GM23338 (cell line): ENCODE results near the gene CACNA2D3. TPM values are rescaled to one million over a fixed set of nuclear protein-coding genes. Genes with fewer than 3 reads are reported as not detected.

Source experiments
- ATAC-seq: fragments of 200-7000 bp; cut with Tn5 transposase; 3 replicates; pipeline ENCODE4 v1.9.1; 2020
- DNase-seq: peaks from one replicate; pipeline ENCODE4 v3.0.0-alpha.2; 2015; ENCODE audit warnings: low spot score
- H2AFZ ChIP-seq: fragments of 200-600 bp; sonication (generic); 2 replicates; pipeline ENCODE4 v1.8.0; 2016; ENCODE audit warnings: antibody characterized with exemption, mild to moderate bottlenecking, moderate library complexity
- H3F3A ChIP-seq: fragments of 200-600 bp; sonication (generic); replicated peaks from 2 replicates; pipeline ENCODE4 v1.8.0; 2017; ENCODE audit warnings: antibody characterized with exemption, mixed run types, low read depth
- H3K27ac ChIP-seq: fragments of 200-600 bp; sonication (generic); 2 replicates; pipeline ENCODE4 v1.6.1; 2016; ENCODE audit warnings: low read depth
- H3K27me3 ChIP-seq: fragments of 200-600 bp; sonication (generic); 2 replicates; pipeline ENCODE4 v1.8.0; 2016; ENCODE audit warnings: mild to moderate bottlenecking, mixed run types, moderate library complexity; ENCODE audit not compliant: insufficient read depth
- H3K36me3 ChIP-seq: fragments of 200-600 bp; sonication (generic); 2 replicates; pipeline ENCODE4 v1.8.0; 2016; ENCODE audit warnings: mild to moderate bottlenecking; ENCODE audit not compliant: insufficient read depth
- H3K4me1 ChIP-seq: fragments of 200-600 bp; sonication (generic); 2 replicates; pipeline ENCODE4 v1.8.0; 2016; ENCODE audit warnings: mild to moderate bottlenecking, moderate library complexity; ENCODE audit not compliant: insufficient read depth
- H3K4me2 ChIP-seq: fragments of 200-600 bp; sonication (generic); 2 replicates; pipeline ENCODE4 v1.7.1; 2017; ENCODE audit warnings: mixed run types
- H3K4me3 ChIP-seq: fragments of 200-600 bp; sonication (generic); 2 replicates; pipeline ENCODE4 v1.6.1; 2016; ENCODE audit warnings: mixed run types
- H3K79me2 ChIP-seq: fragments of 200-600 bp; sonication (generic); replicated peaks from 2 replicates; pipeline ENCODE4 v1.8.0; 2017; ENCODE audit warnings: mild to moderate bottlenecking; ENCODE audit not compliant: insufficient read depth
- H3K9me2 ChIP-seq: fragments of 200-600 bp; sonication (generic); 2 replicates; pipeline ENCODE4 v1.8.0; 2017; ENCODE audit not compliant: insufficient read depth
- H4K20me1 ChIP-seq: fragments of 200-600 bp; sonication (generic); replicated peaks from 2 replicates; pipeline ENCODE4 v1.8.0; 2017; ENCODE audit warnings: mild to moderate bottlenecking; ENCODE audit not compliant: insufficient read depth
- H3K27ac Mint-ChIP-seq: 2 replicates; pipeline ENCODE4 v1.8.0; 2020; ENCODE audit warnings: inconsistent platforms, mild to moderate bottlenecking, moderate library complexity, mixed read lengths
- H3K27me3 Mint-ChIP-seq: 3 replicates; pipeline ENCODE4 v1.8.0; 2022; ENCODE audit warnings: low read depth, mild to moderate bottlenecking, moderate library complexity, mixed read lengths, inconsistent platforms; ENCODE audit not compliant: insufficient read depth, poor library complexity
- H3K36me3 Mint-ChIP-seq: 3 replicates; pipeline ENCODE4 v1.8.0; 2021; ENCODE audit warnings: low read depth, mild to moderate bottlenecking, inconsistent platforms, moderate library complexity, mixed read lengths
- H3K4me1 Mint-ChIP-seq: 3 replicates; pipeline ENCODE4 v1.8.0; 2020; ENCODE audit warnings: mild to moderate bottlenecking, inconsistent platforms, mixed read lengths
- H3K4me3 Mint-ChIP-seq: 3 replicates; pipeline ENCODE4 v1.8.0; 2021; ENCODE audit warnings: moderate library complexity, mild to moderate bottlenecking, inconsistent platforms, mixed read lengths
- H3K9me3 Mint-ChIP-seq: 3 replicates; pipeline ENCODE4 v1.8.0; 2020; ENCODE audit warnings: moderate library complexity, mild to moderate bottlenecking, inconsistent platforms, mixed read lengths
- CREB1 ChIP-seq: fragments of 250-450 bp; sonication (Bioruptor Pico); IDR thresholded peaks from 2 replicates; pipeline ENCODE4 v1.5.0; 2020; ENCODE audit warnings: low read depth, mild to moderate bottlenecking, moderate library complexity
- CTCF ChIP-seq, 2 experiments: fragments of 200-600 bp in 1 of 2; sonication (generic) in 1 of 2; conservative IDR thresholded peaks; 2 replicates each; pipeline versions ENCODE4 v1.5.1 to v1.6.1; 2016 to 2017; ENCODE audit warnings: antibody characterized with exemption in 2 of 2, low read depth in 2 of 2, mild to moderate bottlenecking in 2 of 2, moderate library complexity in 1 of 2
- ETS1 ChIP-seq: IDR thresholded peaks from 2 replicates; pipeline ENCODE4 v1.6.1; 2016; ENCODE audit warnings: antibody characterized with exemption
- EZH2 ChIP-seq: fragments of 200-600 bp; sonication (generic); IDR thresholded peaks from one replicate; pipeline ENCODE4 v1.8.0; 2017; ENCODE audit warnings: antibody characterized with exemption, mild to moderate bottlenecking, low read depth; ENCODE audit not compliant: unreplicated experiment
- EZH2phosphoT487 ChIP-seq: fragments of 200-600 bp; sonication (generic); IDR thresholded peaks from one replicate; pipeline ENCODE4 v1.8.1; 2018; ENCODE audit warnings: antibody characterized with exemption; ENCODE audit not compliant: unreplicated experiment
- JUNB ChIP-seq: IDR thresholded peaks from one replicate; pipeline ENCODE4 v1.6.1; 2016; ENCODE audit warnings: antibody characterized with exemption; ENCODE audit not compliant: unreplicated experiment
- NANOG ChIP-seq: IDR thresholded peaks from 2 replicates; pipeline ENCODE4 v1.6.1; 2016; ENCODE audit warnings: antibody characterized with exemption, borderline replicate concordance
- POLR2AphosphoS5 ChIP-seq: IDR thresholded peaks from 2 replicates; pipeline ENCODE4 v1.6.1; 2016; ENCODE audit warnings: antibody characterized with exemption, low read depth
- STAT1 ChIP-seq: IDR thresholded peaks from one replicate; pipeline ENCODE4 v1.6.1; 2016; ENCODE audit warnings: antibody characterized with exemption; ENCODE audit not compliant: unreplicated experiment
- ZNF114 ChIP-seq: fragments of 250-450 bp; sonication (Bioruptor Pico); IDR thresholded peaks from 2 replicates; pipeline ENCODE4 v1.5.0; 2020; ENCODE audit warnings: mild to moderate bottlenecking, moderate library complexity
- ZNF331 ChIP-seq: fragments of 250-450 bp; sonication (Bioruptor Pico); IDR thresholded peaks from 2 replicates; pipeline ENCODE4 v1.5.0; 2020; ENCODE audit warnings: low read depth, mild to moderate bottlenecking, moderate library complexity
- ZNF462 ChIP-seq: fragments of 250-450 bp; sonication (Bioruptor Pico); IDR thresholded peaks from 2 replicates; pipeline ENCODE4 v1.5.0; 2020; ENCODE audit warnings: mild to moderate bottlenecking, moderate library complexity
- polyA plus RNA-seq: library from polyadenylated mRNA; unstranded; fragments of >200 nt; fragmentation: Nextera tagmentation; extraction: Ambion mirVana; gene quantifications from 2 replicates; pipeline ENCODE4 v1.2.1, GENCODE V29; 2016
- total RNA-seq: library from RNA; depleted of rRNA; stranded (reverse); fragments of >200 nt; shearing (Covaris generic); gene quantifications from 2 replicates; pipeline ENCODE4 v1.2.3, GENCODE V29; 2014
- TF ChIP-seq, protein P1 (sequence below): IDR thresholded peaks from one replicate; pipeline ENCODE4 v1.6.1; 2018; ENCODE audit warnings: antibody characterized with exemption; ENCODE audit not compliant: unreplicated experiment

The CACNA2D3 gene
- total and polyA plus RNA-seq, 2 experiments from 2014 or later: 2.2 to 2.3 TPM

GRCh38 chr3:54827056-54827687 lies 704.8 kb downstream of the CACNA2D3 start:
- H3K9me2 ChIP-seq: no peaks in the 10 kb centered on the region
- 0 out of 2 replicates have a peak, but pooled peaks cover 3% of the 10 kb centered on the region for H3K36me3 ChIP-seq
- DNase-seq (no peak), ATAC-seq (no peak)
- no peak overlapping the region for H3K4me3 ChIP-seq
- peaks cover 21% of the 10 kb centered on the region for H3K27me3 Mint-ChIP-seq
- H2AFZ ChIP-seq: no peak overlapping the region
- peaks cover 2% of the 10 kb centered on the region; the same call in 1 of the 3 replicates for H3K4me1 Mint-ChIP-seq
- no peaks in the 10 kb centered on the region for H3F3A ChIP-seq
- H3K27ac ChIP-seq: no peak overlapping the region
- no peak overlapping the region for H3K27ac Mint-ChIP-seq
- no peaks in the 10 kb centered on the region for H3K79me2 ChIP-seq
- 0 out of 2 replicates have a peak, but pooled peaks cover 3% of the 10 kb centered on the region for H3K4me1 ChIP-seq
- no peak overlapping the region for H3K4me3 Mint-ChIP-seq
- peaks cover 2% of the 10 kb centered on the region; the same call in 1 of the 2 replicates for H4K20me1 ChIP-seq
- H3K4me2 ChIP-seq: no peak overlapping the region
- H3K27me3 ChIP-seq: peaks cover 25% of the 10 kb centered on the region
- H3K36me3 Mint-ChIP-seq: peaks cover 11% of the 10 kb centered on the region; the same call in 2 of the 3 replicates
- TF ChIP-seq, protein P1, sequence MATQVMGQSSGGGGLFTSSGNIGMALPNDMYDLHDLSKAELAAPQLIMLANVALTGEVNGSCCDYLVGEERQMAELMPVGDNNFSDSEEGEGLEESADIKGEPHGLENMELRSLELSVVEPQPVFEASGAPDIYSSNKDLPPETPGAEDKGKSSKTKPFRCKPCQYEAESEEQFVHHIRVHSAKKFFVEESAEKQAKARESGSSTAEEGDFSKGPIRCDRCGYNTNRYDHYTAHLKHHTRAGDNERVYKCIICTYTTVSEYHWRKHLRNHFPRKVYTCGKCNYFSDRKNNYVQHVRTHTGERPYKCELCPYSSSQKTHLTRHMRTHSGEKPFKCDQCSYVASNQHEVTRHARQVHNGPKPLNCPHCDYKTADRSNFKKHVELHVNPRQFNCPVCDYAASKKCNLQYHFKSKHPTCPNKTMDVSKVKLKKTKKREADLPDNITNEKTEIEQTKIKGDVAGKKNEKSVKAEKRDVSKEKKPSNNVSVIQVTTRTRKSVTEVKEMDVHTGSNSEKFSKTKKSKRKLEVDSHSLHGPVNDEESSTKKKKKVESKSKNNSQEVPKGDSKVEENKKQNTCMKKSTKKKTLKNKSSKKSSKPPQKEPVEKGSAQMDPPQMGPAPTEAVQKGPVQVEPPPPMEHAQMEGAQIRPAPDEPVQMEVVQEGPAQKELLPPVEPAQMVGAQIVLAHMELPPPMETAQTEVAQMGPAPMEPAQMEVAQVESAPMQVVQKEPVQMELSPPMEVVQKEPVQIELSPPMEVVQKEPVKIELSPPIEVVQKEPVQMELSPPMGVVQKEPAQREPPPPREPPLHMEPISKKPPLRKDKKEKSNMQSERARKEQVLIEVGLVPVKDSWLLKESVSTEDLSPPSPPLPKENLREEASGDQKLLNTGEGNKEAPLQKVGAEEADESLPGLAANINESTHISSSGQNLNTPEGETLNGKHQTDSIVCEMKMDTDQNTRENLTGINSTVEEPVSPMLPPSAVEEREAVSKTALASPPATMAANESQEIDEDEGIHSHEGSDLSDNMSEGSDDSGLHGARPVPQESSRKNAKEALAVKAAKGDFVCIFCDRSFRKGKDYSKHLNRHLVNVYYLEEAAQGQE: no peak
- no peak for TF ChIP-seq ZNF331 (CRISPR knock-in tag)
- no peak for TF ChIP-seq EZH2
- no peak for TF ChIP-seq JUNB
- TF ChIP-seq ZNF462 (CRISPR knock-in tag): no peak
- no peak for TF ChIP-seq POLR2AphosphoS5
- no peak for TF ChIP-seq EZH2phosphoT487
- TF ChIP-seq CREB1 (CRISPR knock-in tag): no peak
- no peak for TF ChIP-seq STAT1
- TF ChIP-seq ETS1: no peak
- no peak for TF ChIP-seq ZNF114 (CRISPR knock-in tag)
- no peak for TF ChIP-seq CTCF (conservative IDR thresholded peaks at IDR 0.05; ENCODE audit: low read depth in 2 of 2)
- no peak for TF ChIP-seq NANOG
- H3K9me3 Mint-ChIP-seq: peaks cover 18% of the 10 kb centered on the region
